Activated naive CD4-positive, alpha-beta T cell treated with anti-CD3 and anti-CD28 coated beads, Interleukin-2, amount 10 ng/mL, durations not matched to agents 5 hours and 36 hours (primary cell): ENCODE data around the gene POMZP3. TPM values are rescaled to one million over a fixed set of nuclear protein-coding genes. Genes with fewer than 3 reads are reported as not detected.

ENCODE experiments used
- total RNA-seq, 2 experiments: library from RNA; stranded (reverse); gene quantifications; one replicate each; pipeline ENCODE4 v1.2.3, GENCODE V29; 2021

Gene POMZP3
- 10 to 100 TPM; 17.8 to 18.2 TPM for total RNA-seq

DNA sequence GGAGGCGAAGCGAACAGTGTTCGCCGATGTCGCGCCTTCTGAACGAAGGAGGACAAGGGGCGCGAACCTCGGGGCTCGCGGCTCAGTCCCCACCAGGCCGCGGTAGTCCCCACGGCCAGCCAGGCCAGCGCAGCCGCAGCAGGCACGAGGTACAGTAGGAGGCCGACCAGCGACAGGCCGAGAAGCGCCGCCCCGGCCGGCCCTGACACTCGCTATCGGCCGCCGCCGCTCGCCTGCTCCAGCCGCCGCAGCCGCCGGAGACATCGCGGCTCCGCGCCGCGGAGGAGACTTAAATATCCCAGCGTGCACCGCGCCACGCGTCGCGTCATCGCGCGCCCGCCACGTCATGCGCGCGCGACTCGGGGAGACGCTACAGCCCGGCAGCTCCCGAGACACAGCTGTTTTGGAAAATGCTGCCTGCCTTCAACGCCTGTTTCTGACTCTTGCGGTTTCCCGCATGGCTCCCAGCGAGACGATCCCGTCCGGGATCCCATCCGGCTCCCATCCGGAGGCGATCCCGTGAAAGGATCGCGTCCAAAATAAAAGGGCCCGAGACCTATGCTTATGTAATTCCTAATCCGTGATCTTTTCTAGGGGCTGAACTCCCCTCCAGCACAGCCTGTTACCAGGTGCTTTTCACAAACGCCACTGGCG, at the start of gene POMZP3:
Gene POMZP3, minus strand, starts transcription at position 291 of the 654 bp plus-strand sequence. CDS start 1,215 bp downstream, outside the sequence.

Other genes starting within 250 kb of the POMZP3 start
- gene SSC4D, start 217.6 kb downstream of the POMZP3 start, total RNA-seq = under 1 TPM; 0.23 to 0.31 TPM
- 1 to 10 TPM; 6.7 to 8.0 TPM for gene ZP3, start 202.3 kb downstream of the POMZP3 start, total RNA-seq
- 10 to 100 TPM; 30.7 to 33.4 TPM for gene DTX2, start 165.6 kb downstream of the POMZP3 start, total RNA-seq
- gene UPK3B, start 116.7 kb downstream of the POMZP3 start, total RNA-seq = 1 to 10 TPM in 1 of 2 experiments, under 1 TPM in 1; 0.75 to 1.2 TPM
- gene SPDYE16, start 84.0 kb downstream of the POMZP3 start, total RNA-seq = under 1 TPM; 0.36 to 0.53 TPM